K562 (cell line): Measurements from ENCODE around the gene SLC19A1. TPM values are rescaled to one million over a fixed set of nuclear protein-coding genes. Genes with fewer than 3 reads are reported as not detected.

Experiments used
- CEBPB ChIP-seq: fragments of 450-650 bp; IDR thresholded peaks from 2 replicates; pipeline ENCODE4 v1.6.1; 2016; ENCODE audit warnings: missing genetic modification characterization, missing compliant biosample characterization
- CHD1 ChIP-seq: fragments of 200-600 bp; sonication (generic); IDR thresholded peaks from one replicate; pipeline ENCODE4 v1.6.1; 2012; ENCODE audit warnings: mild to moderate bottlenecking, moderate library complexity, low read length, inconsistent platforms
- EGR1 ChIP-seq: fragments of 450-650 bp; conservative IDR thresholded peaks from 2 replicates; pipeline ENCODE4 v1.6.1; 2017; ENCODE audit warnings: mild to moderate bottlenecking
- LEF1 ChIP-seq: fragments of 450-650 bp; IDR thresholded peaks from 2 replicates; pipeline ENCODE4 v1.6.1; 2016; ENCODE audit warnings: mild to moderate bottlenecking
- NCOA4 ChIP-seq: fragments of 450-650 bp; IDR thresholded peaks from 2 replicates; pipeline ENCODE4 v1.6.1; 2018; ENCODE audit warnings: mild to moderate bottlenecking; ENCODE audit not compliant: partially characterized antibody
- PHF20 ChIP-seq: fragments of 450-650 bp; IDR thresholded peaks from 2 replicates; pipeline ENCODE4 v1.6.1; 2018; ENCODE audit not compliant: partially characterized antibody
- PYGO2 ChIP-seq: fragments of 450-650 bp; IDR thresholded peaks from 2 replicates; pipeline ENCODE4 v1.6.1; 2016; ENCODE audit warnings: mild to moderate bottlenecking, missing genetic modification characterization, moderate library complexity, missing compliant biosample characterization
- SIN3B ChIP-seq: fragments of 450-650 bp; IDR thresholded peaks from 2 replicates; pipeline ENCODE4 v1.6.1; 2017; ENCODE audit warnings: low read depth, mild to moderate bottlenecking, moderate library complexity
- TCFL5 ChIP-seq: fragments of 250-450 bp; sonication (Bioruptor Pico); conservative IDR thresholded peaks from 2 replicates; pipeline ENCODE4 v1.6.1; 2021; ENCODE audit warnings: mild to moderate bottlenecking, moderate library complexity, matching md5 sums
- ZNF57 ChIP-seq: fragments of 450-650 bp; formaldehyde crosslinking; IDR thresholded peaks from 2 replicates; pipeline ENCODE4 v1.4.0; 2020; ENCODE audit warnings: mild to moderate bottlenecking, moderate library complexity
- ZSCAN29 ChIP-seq: fragments of 450-650 bp; IDR thresholded peaks from 2 replicates; pipeline ENCODE4 v1.6.1; 2017
- polyA plus RNA-seq, 8 experiments: library from polyadenylated mRNA; depleted of rRNA in 4 of 8; stranded (reverse) in 5 of 8; unstranded in 3 of 8; fragments of >200 nt; fragmentation: Nextera tagmentation in 2 of 8; fragmentation: Illumina TruSeq in 1 of 8; extraction: Ambion mirVana in 2 of 8; extraction: Trizol in 1 of 8; gene quantifications; 2 replicates each; pipeline versions ENCODE4 v1.2.1 to v1.2.3, GENCODE V29; 2011 to 2014; ENCODE audit warnings: inconsistent platforms in 1 of 8, missing spikeins in 1 of 8
- total RNA-seq, 7 experiments: library from RNA; depleted of rRNA in 6 of 7; stranded (reverse); fragments of >200 nt in 6 of 7; fragmentation: Illumina TruSeq in 2 of 7; extraction: Trizol in 2 of 7; gene quantifications; 2 replicates each; pipeline versions ENCODE4 v1.2.1 to v1.2.3, GENCODE V29; 2011 to 2021; ENCODE audit warnings: low replicate concordance in 1 of 7
- TF ChIP-seq, protein P1 (sequence below): fragments of 450-650 bp; formaldehyde crosslinking; IDR thresholded peaks from 2 replicates; pipeline ENCODE4 v1.4.0; 2022; ENCODE audit warnings: missing genetic modification characterization
- TF ChIP-seq, protein P2 (sequence below): fragments of 450-650 bp; IDR thresholded peaks from 2 replicates; pipeline ENCODE4 v1.6.1; 2016; ENCODE audit warnings: borderline replicate concordance
- TF ChIP-seq, protein P3 (sequence below): fragments of 250-450 bp; sonication (Bioruptor Pico); IDR thresholded peaks from 2 replicates; pipeline ENCODE4 v1.8.0; 2021; ENCODE audit warnings: moderate library complexity, mild to moderate bottlenecking, inconsistent platforms
- TF ChIP-seq, protein P4 (sequence below): sonication (generic); formaldehyde crosslinking; IDR thresholded peaks from 2 replicates; pipeline ENCODE4 v1.8.0; 2022; ENCODE audit warnings: mild to moderate bottlenecking, missing genetic modification reagents
- TF ChIP-seq, protein P5 (sequence below): fragments of 250-450 bp; sonication (Bioruptor Pico); IDR thresholded peaks from 2 replicates; pipeline ENCODE4 v1.8.0; 2022; ENCODE audit warnings: inconsistent platforms
- TF ChIP-seq, protein P6 (sequence below): sonication (generic); formaldehyde crosslinking; IDR thresholded peaks from 2 replicates; pipeline ENCODE4 v1.8.0; 2022; ENCODE audit warnings: mild to moderate bottlenecking, missing genetic modification reagents
- TF ChIP-seq, protein P7 (sequence below): fragments of 250-450 bp; sonication (Bioruptor Pico); IDR thresholded peaks from 2 replicates; pipeline ENCODE4 v1.6.1; 2021; ENCODE audit warnings: mild to moderate bottlenecking

The SLC19A1 gene
- total and polyA plus RNA-seq, 9 of the 15 experiments (the other 6 are each of a cell fraction or from before 2014, with no cell fraction given), result 0.65 to 88.7 (median 12.0) TPM

DNA sequence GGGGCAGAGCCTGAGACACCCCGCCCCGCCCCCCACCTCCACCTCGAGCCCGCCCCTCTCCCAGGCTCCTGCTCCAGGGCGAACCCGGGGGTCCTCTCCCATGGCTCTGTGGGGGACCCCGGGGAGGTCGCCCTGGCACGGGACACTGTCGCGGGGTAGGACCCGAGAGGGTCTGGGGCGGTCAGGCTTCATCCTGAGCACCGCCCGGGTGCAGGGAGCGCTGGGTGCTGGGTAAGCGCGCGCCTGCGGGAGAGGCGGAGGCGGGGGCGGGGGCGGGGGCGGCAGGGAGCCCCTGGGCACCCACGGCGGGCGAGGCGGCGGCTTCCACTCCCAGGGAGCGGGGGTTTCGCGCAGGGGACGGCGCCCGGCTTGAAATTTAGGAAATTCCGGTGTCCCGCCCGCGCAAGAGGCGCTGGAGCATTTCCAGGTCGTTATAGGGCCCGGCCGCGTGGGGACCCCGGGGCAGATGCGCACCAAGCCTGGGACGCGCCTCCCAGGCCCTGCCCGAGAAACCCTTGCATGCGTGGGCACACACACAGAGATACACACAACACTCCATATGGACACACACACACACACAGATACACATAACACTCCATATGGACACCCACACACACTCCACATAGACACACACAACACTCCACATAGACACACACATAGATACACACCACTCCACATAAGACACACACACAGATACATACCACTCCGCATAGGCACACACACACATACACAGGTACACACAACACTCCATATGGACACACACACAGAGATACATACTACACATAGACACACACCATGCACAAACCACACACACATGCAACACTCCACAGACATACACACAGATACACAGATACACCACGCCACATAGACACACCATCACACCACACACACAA is 48.7 kb upstream of the SLC19A1 start (continued):
- TF ChIP-seq, protein P1, sequence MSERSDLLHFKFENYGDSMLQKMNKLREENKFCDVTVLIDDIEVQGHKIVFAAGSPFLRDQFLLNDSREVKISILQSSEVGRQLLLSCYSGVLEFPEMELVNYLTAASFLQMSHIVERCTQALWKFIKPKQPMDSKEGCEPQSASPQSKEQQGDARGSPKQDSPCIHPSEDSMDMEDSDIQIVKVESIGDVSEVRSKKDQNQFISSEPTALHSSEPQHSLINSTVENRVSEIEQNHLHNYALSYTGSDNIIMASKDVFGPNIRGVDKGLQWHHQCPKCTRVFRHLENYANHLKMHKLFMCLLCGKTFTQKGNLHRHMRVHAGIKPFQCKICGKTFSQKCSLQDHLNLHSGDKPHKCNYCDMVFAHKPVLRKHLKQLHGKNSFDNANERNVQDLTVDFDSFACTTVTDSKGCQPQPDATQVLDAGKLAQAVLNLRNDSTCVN (CRISPR knock-in tag), result 0 out of 2 replicates have a peak, but pooled peaks have one; percentile 48
- TF ChIP-seq, protein P2, sequence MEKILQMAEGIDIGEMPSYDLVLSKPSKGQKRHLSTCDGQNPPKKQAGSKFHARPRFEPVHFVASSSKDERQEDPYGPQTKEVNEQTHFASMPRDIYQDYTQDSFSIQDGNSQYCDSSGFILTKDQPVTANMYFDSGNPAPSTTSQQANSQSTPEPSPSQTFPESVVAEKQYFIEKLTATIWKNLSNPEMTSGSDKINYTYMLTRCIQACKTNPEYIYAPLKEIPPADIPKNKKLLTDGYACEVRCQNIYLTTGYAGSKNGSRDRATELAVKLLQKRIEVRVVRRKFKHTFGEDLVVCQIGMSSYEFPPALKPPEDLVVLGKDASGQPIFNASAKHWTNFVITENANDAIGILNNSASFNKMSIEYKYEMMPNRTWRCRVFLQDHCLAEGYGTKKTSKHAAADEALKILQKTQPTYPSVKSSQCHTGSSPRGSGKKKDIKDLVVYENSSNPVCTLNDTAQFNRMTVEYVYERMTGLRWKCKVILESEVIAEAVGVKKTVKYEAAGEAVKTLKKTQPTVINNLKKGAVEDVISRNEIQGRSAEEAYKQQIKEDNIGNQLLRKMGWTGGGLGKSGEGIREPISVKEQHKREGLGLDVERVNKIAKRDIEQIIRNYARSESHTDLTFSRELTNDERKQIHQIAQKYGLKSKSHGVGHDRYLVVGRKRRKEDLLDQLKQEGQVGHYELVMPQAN, result peak; percentile 72
- TF ChIP-seq ZSCAN29 (no peak), LEF1 (peak; percentile 51), PYGO2 (tag) (no peak), CEBPB (tag) (no peak), EGR1 (peak; percentile 87), PHF20 (peak; percentile 81), TCFL5 (CRISPR knock-in tag) (no peak), CHD1 (no peak), ZNF57 (CRISPR knock-in tag) (no peak), SIN3B (no peak), NCOA4 (peak; percentile 51)
- TF ChIP-seq, protein P3, sequence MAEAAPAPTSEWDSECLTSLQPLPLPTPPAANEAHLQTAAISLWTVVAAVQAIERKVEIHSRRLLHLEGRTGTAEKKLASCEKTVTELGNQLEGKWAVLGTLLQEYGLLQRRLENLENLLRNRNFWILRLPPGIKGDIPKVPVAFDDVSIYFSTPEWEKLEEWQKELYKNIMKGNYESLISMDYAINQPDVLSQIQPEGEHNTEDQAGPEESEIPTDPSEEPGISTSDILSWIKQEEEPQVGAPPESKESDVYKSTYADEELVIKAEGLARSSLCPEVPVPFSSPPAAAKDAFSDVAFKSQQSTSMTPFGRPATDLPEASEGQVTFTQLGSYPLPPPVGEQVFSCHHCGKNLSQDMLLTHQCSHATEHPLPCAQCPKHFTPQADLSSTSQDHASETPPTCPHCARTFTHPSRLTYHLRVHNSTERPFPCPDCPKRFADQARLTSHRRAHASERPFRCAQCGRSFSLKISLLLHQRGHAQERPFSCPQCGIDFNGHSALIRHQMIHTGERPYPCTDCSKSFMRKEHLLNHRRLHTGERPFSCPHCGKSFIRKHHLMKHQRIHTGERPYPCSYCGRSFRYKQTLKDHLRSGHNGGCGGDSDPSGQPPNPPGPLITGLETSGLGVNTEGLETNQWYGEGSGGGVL, result no peak
- TF ChIP-seq, protein P4, sequence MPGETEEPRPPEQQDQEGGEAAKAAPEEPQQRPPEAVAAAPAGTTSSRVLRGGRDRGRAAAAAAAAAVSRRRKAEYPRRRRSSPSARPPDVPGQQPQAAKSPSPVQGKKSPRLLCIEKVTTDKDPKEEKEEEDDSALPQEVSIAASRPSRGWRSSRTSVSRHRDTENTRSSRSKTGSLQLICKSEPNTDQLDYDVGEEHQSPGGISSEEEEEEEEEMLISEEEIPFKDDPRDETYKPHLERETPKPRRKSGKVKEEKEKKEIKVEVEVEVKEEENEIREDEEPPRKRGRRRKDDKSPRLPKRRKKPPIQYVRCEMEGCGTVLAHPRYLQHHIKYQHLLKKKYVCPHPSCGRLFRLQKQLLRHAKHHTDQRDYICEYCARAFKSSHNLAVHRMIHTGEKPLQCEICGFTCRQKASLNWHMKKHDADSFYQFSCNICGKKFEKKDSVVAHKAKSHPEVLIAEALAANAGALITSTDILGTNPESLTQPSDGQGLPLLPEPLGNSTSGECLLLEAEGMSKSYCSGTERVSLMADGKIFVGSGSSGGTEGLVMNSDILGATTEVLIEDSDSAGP (CRISPR knock-in tag), result no peak
- TF ChIP-seq, protein P5, sequence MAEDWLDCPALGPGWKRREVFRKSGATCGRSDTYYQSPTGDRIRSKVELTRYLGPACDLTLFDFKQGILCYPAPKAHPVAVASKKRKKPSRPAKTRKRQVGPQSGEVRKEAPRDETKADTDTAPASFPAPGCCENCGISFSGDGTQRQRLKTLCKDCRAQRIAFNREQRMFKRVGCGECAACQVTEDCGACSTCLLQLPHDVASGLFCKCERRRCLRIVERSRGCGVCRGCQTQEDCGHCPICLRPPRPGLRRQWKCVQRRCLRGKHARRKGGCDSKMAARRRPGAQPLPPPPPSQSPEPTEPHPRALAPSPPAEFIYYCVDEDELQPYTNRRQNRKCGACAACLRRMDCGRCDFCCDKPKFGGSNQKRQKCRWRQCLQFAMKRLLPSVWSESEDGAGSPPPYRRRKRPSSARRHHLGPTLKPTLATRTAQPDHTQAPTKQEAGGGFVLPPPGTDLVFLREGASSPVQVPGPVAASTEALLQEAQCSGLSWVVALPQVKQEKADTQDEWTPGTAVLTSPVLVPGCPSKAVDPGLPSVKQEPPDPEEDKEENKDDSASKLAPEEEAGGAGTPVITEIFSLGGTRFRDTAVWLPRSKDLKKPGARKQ (CRISPR knock-in tag), result no peak
- TF ChIP-seq, protein P6, sequence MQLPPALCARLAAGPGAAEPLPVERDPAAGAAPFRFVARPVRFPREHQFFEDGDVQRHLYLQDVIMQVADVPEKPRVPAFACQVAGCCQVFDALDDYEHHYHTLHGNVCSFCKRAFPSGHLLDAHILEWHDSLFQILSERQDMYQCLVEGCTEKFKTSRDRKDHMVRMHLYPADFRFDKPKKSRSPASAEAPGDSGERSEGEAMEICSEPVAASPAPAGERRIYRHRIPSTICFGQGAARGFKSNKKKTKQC, result no peak
- TF ChIP-seq, protein P7, sequence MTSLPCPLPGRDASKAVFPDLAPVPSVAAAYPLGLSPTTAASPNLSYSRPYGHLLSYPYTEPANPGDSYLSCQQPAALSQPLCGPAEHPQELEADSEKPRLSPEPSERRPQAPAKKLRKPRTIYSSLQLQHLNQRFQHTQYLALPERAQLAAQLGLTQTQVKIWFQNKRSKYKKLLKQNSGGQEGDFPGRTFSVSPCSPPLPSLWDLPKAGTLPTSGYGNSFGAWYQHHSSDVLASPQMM, result no peak
